Fibroblast of skin of abdomen (primary cell): Measurements from ENCODE around the gene EAF2.

Experiments
- DNase-seq: peaks from one replicate; pipeline ENCODE4 v3.0.0-alpha.2; 2013

The EAF2 gene

DNA sequence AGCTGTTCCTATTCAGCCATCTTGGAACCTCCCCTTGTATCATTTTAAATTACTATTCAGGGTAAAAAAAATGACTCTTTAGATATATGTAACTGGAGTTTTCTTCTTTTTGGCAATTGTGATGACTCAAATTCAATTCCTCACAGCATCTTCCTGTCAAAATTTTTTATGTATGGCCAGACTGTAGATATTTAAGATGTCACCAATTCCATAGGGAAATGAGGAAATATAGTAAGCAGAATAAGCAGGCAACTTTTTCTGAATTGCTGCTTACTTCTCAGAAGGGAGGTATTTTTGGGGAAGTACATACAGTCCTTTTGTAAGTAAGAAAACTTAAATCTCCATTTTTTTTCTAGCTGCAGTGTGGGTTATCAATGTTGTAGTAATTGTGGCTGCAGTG lies 28.8 kb downstream of the EAF2 start:
- no peak for DNase-seq

DNA sequence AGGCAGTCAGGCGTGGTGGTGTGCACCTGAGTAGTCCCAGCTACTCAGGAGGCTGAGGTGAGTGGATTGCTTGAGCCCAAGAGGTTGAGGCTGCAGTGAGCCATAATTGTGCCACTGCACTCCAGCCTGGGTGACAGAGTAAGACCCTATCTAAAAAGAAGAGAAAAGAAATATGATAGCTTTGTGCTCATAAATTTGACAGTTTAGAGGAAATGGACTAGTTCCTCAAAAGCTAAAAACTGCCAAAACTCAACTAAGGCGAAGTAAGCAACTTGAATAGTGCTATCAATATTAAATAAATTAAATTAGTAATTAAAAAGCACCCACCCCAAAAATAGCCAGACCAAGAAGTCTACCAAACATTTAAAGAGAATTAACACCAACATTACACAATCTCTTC lies 34.7 kb downstream of the EAF2 start:
- no peak for DNase-seq

GRCh38 chr3:121870717-121871116 lies 35.7 kb downstream of the EAF2 start:
- no peak for DNase-seq

- no peak for DNase-seq
Observed at GRCh38 chr3:121871430-121871829, 36.4 kb downstream of the EAF2 start.

DNA sequence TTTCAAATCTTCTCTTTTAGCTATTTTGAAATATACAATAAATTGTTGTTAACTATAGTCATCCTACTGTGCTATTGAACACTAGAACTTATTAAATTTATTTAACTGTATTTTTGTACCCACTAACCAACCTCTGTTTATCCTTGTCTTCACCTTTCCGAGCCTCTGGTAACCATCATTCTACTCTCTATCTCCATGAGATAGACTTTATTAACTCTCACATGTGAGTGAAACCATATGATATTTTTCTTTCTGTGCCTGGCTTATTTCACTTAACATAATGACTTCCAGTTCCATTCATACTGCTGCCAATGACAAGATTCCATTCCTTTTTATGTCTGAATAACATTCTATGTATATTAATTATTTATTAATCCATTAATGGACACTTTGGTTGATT lies 43.4 kb downstream of the EAF2 start:
- DNase-seq = no peak

DNA sequence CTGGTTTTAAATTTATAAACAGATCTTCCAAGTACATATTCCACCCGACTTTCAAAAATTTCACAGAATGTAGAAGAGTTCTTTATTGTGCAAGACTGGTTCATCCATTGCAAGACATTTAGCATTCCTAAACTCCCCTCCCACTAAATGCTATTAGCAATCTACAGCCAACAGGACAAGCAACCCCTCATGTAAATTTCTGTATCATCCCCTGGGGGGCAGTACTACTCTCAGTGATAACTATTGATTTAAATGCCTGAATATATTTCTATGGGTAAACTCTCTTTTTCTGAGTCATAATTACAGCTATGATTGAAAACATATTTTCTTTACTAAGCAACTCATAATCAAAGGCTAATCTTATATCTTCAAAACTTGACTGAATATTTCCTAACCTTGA lies 48.5 kb downstream of the EAF2 start:
- peak; percentile 7 for DNase-seq

- DNase-seq = no peak
Observed at GRCh38 chr3:121885386-121885785, 50.4 kb downstream of the EAF2 start.

DNA sequence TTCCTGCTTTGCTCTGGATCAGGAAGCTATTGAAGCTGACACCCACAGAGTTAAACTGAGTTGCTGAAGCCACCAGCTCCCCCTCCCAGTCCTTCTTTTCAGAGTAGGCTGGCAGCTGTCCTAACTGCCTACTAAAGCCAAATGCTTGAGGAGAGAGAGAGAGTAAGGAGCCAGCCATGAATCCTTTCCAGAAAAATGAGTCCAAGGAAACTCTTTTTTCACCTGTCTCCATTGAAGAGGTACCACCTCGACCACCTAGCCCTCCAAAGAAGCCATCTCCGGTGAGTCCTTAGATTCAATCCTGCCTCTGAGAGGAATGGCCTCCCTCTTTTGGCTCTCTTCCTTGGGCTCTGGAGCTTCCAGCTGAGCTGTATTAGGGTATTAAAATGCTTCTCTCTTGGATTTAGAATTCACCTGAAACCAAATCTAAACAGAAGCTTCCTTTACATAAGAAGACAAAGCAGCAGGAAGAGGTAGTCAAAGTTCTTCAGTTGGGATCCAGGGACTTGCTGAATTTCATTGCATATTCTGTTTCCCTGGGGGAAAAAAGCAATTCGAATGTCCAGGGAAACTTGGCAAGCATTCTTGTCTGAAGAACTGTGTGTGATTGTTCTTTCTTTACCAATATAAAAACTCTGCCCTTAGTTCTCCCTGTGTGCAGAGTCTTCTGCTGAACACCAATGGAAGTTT lies 59.4 kb downstream of the EAF2 start, which contains the start of gene SLC15A2:
SLC15A2 (plus strand) TSS at position 101 of the 690 bp plus-strand sequence; CDS start at position 177, 76 bp downstream.
- DNase-seq = no peak

GRCh38 chr3:121895121-121895520 lies 60.1 kb downstream of the EAF2 start:
- no peak for DNase-seq

DNA sequence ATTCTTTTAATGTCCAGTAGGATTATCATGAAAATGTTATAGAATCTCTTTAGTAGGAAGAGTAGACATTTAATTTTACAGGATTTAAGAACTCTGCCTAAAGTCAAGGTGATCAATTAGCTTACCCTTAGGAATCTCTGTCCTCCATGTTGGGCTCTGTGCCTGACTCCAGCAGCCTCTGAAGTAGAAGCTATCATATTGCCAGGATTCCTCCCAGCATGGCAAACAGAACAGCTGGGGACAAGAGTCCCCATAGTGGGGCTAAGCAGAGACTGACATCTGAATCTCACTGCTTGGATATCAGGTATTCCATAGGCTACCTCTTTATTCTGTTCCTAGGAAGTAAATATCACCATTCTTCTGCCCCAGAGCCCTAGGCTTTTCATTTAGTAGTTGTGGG lies 60.7 kb downstream of the EAF2 start:
- DNase-seq = no peak

DNA sequence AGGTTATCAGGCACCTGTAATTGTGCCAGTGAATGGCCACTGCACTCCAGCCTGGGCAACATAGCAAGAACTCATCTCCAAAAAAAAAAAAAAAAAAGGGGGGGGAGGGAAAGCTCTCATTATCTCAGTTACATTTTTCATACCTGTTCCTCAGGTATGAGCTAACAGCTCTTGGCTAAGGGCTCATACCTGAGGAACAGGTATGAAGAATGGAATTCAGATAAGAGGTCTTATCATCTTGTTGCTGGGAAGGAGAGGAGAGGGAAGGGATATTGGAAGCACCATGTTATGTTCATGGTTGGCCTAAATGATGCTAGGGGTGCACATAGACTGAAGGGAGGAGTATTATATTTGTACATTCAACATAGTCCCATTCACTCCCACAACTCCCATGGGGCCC lies 61.8 kb downstream of the EAF2 start:
- DNase-seq = no peak

DNA sequence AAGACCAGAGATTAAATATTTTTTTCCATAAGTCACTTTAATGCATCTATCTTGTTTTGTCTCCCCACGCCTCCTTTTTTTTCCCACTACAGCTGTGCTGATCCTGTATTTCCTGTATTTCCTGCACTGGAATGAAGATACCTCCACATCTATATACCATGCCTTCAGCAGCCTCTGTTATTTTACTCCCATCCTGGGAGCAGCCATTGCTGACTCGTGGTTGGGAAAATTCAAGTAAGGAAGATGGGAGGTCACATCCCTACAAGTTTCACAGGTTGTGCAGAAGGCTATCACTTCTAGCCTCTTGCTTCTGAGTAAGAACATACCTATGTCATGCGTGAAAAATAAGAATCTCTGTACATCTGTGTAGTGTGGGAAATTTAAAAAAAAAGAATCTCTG lies 62.3 kb downstream of the EAF2 start:
- DNase-seq = no peak

DNA sequence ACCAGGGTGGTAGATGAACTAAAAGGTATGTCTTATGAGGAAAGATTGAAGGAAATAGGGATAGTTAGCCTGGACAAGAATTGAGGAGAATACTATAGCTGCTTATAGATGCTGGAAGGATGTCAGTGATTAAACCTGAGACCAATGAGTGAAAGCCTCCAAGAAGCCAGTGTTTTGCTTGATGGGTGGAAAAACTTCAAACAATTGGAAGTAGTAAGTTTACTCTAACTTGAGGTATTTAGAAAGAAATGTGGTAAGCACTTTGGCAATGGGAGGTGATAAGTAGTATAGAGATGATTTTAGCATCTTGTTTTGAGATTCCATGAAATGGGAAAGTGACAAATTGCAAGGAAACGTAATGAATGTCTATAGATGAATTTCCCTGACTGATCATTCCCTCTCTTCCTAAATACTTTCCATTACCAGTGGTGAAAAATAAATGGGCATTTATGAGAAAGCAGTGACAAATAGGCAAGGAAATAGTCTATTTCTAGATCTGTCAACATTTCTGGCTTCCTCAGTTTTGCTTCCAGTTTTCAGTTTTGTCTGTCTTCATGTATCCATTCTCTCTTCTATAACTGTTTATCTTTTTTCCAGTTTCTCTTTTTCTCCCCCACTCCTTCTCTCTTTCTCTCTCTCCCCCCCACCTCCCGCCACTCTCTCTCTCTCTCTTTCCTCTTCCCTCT lies 78.4 kb downstream of the EAF2 start:
- no peak for DNase-seq

- peak; percentile 5 for DNase-seq
Observed at GRCh38 chr3:121914081-121914998, 79.3 kb downstream of the EAF2 start.

DNA sequence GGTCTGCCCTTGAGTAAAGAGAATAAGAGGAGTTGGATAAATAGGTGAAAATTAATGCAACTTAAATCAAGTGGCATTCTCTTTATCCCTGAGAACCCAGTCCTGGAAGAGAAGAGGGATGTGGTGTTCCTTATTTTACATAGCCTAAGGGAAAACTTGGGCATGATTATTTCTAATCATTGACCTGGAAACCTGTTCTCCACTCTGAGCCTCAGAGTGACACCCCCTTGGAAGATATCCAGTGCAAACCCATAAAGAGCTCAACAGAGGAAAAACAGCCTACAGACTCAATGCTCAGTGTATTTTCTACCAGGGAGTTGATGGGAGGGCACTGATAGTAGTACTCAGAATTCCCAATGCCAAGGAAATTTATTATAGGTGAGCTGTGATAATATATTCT lies 81.2 kb downstream of the EAF2 start:
- DNase-seq = no peak

DNA sequence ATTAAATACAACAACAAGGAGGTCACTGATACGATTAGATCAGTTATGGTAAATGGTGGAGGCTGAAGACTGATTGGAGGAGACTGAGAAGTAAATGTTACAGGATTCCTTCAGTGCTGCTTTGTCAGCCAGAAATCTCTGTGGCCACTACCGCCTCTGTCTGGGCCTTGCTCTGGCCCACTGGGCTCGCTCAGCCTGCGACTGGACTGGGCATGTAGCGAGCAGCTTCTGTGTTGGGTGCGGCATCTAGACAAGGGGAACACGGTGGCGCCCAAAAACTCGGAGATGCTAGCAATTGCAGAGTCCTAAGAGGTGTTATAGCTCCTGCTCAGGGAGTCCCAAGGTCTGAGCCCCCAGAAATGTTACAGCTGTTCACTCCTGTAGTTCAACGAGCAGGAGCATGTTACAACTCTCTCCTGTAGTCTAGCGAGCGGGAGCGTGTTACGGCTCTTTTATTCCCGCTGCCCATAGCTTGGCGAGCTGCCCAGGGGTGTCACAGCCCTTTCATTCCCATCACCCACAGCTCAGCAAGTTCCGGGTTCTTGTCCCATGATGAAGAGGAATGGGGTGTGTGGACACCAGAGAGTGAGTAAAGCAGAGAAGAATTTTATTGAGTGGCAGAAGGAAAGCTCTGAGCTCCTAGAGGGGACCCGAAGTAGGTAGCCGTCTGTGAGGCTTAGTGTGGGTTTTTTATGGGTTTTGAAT lies 83.9 kb downstream of the EAF2 start:
- peak; percentile 3 for DNase-seq

DNA sequence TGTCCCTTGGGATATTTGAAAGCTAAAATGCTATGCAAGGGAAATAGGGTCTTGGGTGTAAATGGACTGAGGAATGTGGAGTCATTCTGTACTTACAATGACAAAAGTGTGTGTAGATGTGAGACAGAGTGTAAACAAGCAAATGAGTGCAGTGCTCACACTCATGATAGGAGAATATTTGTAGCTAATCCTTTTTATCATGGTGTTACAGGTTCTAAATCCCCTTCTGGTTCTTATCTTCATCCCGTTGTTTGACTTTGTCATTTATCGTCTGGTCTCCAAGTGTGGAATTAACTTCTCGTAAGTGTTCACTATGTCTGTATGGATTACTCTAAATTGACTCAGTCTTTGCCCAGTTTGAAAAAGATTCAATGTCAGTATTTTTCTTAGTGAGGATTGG lies 89.7 kb downstream of the EAF2 start:
- DNase-seq = no peak

GRCh38 chr3:121926380-121926779 lies 91.4 kb downstream of the EAF2 start:
- DNase-seq = no peak
